ENCODE results near the gene EPC2. TPM values are rescaled to one million over a fixed set of nuclear protein-coding genes. Genes with fewer than 3 reads are reported as not detected.
A peak's percentile ranks its signal among the peaks of the same experiment; 100 is the strongest.

Gene EPC2
- total and polyA plus RNA-seq, 2 of the 8 experiments (the other 6 are each of a cell fraction or from before 2014, with no cell fraction given): 16.1 to 25.7 TPM

- Histone ChIP-seq H3K4ac (replicated peaks; ENCODE audit: insufficient read length, low read depth, low read length) (peak overlapping the region; percentile 78), H3K36me3 (ENCODE audit: control insufficient read depth in 2 of 4, insufficient read depth in 4 of 4, low read length in 3 of 4) (no peaks in the 10 kb centered on the region), H2BK15ac (ENCODE audit: low read length) (no peak overlapping the region), H2BK120ac (replicated peaks; ENCODE audit: low read depth, low read length) (no peak overlapping the region), H3K79me2 (ENCODE audit: control insufficient read depth in 1 of 2, insufficient read depth in 2 of 2, low read length in 2 of 2) (peaks cover 18 to 100% of the 10 kb centered on the region in 2 experiments), H2BK20ac (ENCODE audit: low read length) (no peak overlapping the region), H3K14ac (ENCODE audit: insufficient read length) (no peak overlapping the region), H3K23ac (ENCODE audit: insufficient read length) (no peak overlapping the region), H3K27me3 (replicated peaks in 1 of 4; ENCODE audit: control insufficient read depth in 3 of 4, extremely low read depth in 1 of 4, insufficient read depth in 3 of 4, low read length in 3 of 4) (no peaks in the 10 kb centered on the region), H3K4me1 (replicated peaks in 1 of 4; ENCODE audit: control insufficient read depth in 3 of 4, insufficient read depth in 4 of 4, low read length in 3 of 4) (peaks cover 5 to 6% (median 6%) of the 10 kb centered on the region in 4 experiments; a peak in 5 of 7 replicates), H4K91ac (replicated peaks; ENCODE audit: insufficient read length, low read length) (no peak overlapping the region), H2BK12ac (ENCODE audit: low read depth, low read length) (no peak overlapping the region), H4K20me1 (replicated peaks in 1 of 2; ENCODE audit: control insufficient read depth in 1 of 2, insufficient read depth in 2 of 2, low read length in 2 of 2) (peaks cover 5 to 9% of the 10 kb centered on the region in 2 experiments), H3K9ac (replicated peaks in 1 of 4; ENCODE audit: extremely low read depth in 1 of 4, low read depth in 3 of 4, low read length in 3 of 4) (no peak overlapping the region), H4K5ac (ENCODE audit: insufficient read length, low read depth, low read length) (no peak overlapping the region), H2AFZ (ENCODE audit: low read length) (no peak overlapping the region), H4K8ac (ENCODE audit: extremely low read depth, insufficient read depth, low read length) (no peak overlapping the region), H3K23me2 (ENCODE audit: low read depth, low read length) (no peaks in the 10 kb centered on the region), H3K79me1 (ENCODE audit: low read depth, low read length) (peaks cover 8% of the 10 kb centered on the region), H2AK5ac (ENCODE audit: low read depth, low read length) (no peak overlapping the region), H3K4me2 (ENCODE audit: insufficient read depth in 1 of 2, low read depth in 2 of 2, low read length in 2 of 2) (no peak overlapping the region), H3K27ac (ENCODE audit: low read depth, low read length) (no peak overlapping the region), H3K4me3 (ENCODE audit: extremely low read depth in 1 of 4, insufficient read depth in 2 of 4, low read depth in 3 of 4, low read length in 4 of 4) (no peak overlapping the region), H3K9me3 (ENCODE audit: insufficient read depth in 2 of 2, low read depth in 1 of 2, low read length in 1 of 2) (no peaks in the 10 kb centered on the region), H2BK5ac (ENCODE audit: low read depth, low read length) (no peak overlapping the region), H3K18ac (ENCODE audit: extremely low read depth, low read length) (no peak overlapping the region), H3K56ac (replicated peaks; ENCODE audit: insufficient read length, low read depth, low read length) (no peak overlapping the region)
- DNase-seq (ENCODE audit: low read depth in 1 of 2, low spot score in 2 of 2) (no peak), FAIRE-seq (no peak)
- ChIA-PET POLR2A (ENCODE audit: partially characterized antibody) (no interaction called here), CTCF (ENCODE audit: partially characterized antibody) (interaction anchor here (0.6 to 1.3 kb wide), 2 partner anchors 8 to 1266 kb away, joined by 3 to 5 read pairs; no protein-coding TSS in a partner anchor)
- 80% methylated on average over 1 of the region's 1 CpG; no CpG with 5 or more reads in 1 of the 2 experiments for WGBS, 2 experiments (ENCODE audit: extremely low coverage in 1 of 2, insufficient coverage in 1 of 2, insufficient read length in 1 of 2, insufficient replicate concordance in 2 of 2, low coverage in 1 of 2, low lambda C conversion rate in 2 of 2, missing lambda C conversion rate in 1 of 2)
- TF ChIP-seq ATF3 (IDR thresholded peaks at IDR 0.05; ENCODE audit: insufficient read depth, low read depth, low read length): no peak
- TF ChIP-seq TBP (IDR thresholded peaks at IDR 0.05; ENCODE audit: low read depth, low read length): no peak
- TF ChIP-seq KDM1A (IDR thresholded peaks at IDR 0.05; ENCODE audit: borderline replicate concordance, low read length): no peak
- no peak for TF ChIP-seq SIX5 (IDR thresholded peaks at IDR 0.05; ENCODE audit: low read depth, low read length)
- TF ChIP-seq SIN3A (conservative IDR thresholded peaks at IDR 0.05 in 1 of 2, IDR thresholded peaks at IDR 0.05 in 1 of 2; ENCODE audit: low read depth in 1 of 2, low read length in 2 of 2): no peak
- no peak for TF ChIP-seq RFX5 (IDR thresholded peaks at IDR 0.05; ENCODE audit: borderline replicate concordance, low read depth, low read length)
- TF ChIP-seq BCL11A (IDR thresholded peaks at IDR 0.05; ENCODE audit: low read depth in 2 of 2, low read length in 2 of 2): no peak
- no peak for TF ChIP-seq EZH2 (IDR thresholded peaks at IDR 0.05; ENCODE audit: low read depth, low read length, severe bottlenecking)
- no peak for TF ChIP-seq CHD2 (IDR thresholded peaks at IDR 0.05; ENCODE audit: low read length)
- no peak for TF ChIP-seq GABPA (IDR thresholded peaks at IDR 0.05; ENCODE audit: borderline replicate concordance, insufficient read depth, low read length)
- TF ChIP-seq KDM5A (IDR thresholded peaks at IDR 0.05; ENCODE audit: low read length): no peak
- no peak for TF ChIP-seq NRF1 (IDR thresholded peaks at IDR 0.05; ENCODE audit: low read depth, low read length)
- TF ChIP-seq SAP30 (IDR thresholded peaks at IDR 0.05; ENCODE audit: insufficient read depth, insufficient replicate concordance, low read length): no peak
- TF ChIP-seq ZNF274 (IDR thresholded peaks at IDR 0.05; ENCODE audit: borderline replicate concordance, extremely low read depth, low read length): no peak
Observed at GRCh38 chr2:148670773-148671172, 26.2 kb downstream of the EPC2 start.

All from H1 (cell line).